Stomach (tissue), 4 donors: ENCODE results near the gene ITGB8.

Experiments used
- EP300 ChIP-seq: sonication (generic); formaldehyde crosslinking; IDR thresholded peaks from one replicate; pipeline ENCODE4 v1.6.1; 2017; ENCODE audit warnings: antibody characterized with exemption
- POLR2A ChIP-seq, 4 donors: fragments of 450-650 bp; IDR thresholded peaks; one replicate each; pipeline ENCODE4 v1.6.1; 2016; ENCODE audit warnings: antibody characterized with exemption in 4 of 4, control low read depth in 2 of 4, mild to moderate bottlenecking in 1 of 4, moderate library complexity in 1 of 4
- TF ChIP-seq, protein P1 (sequence below), 7 experiments: fragments of 450-650 bp in 4 of 7; fragments of 200-600 bp in 3 of 7; sonication (generic) in 3 of 7; IDR thresholded peaks; one replicate each; pipeline ENCODE4 v1.5.1; 2016 to 2019; ENCODE audit warnings: antibody characterized with exemption in 7 of 7, control low read depth in 2 of 7, mild to moderate bottlenecking in 1 of 7

DNA sequence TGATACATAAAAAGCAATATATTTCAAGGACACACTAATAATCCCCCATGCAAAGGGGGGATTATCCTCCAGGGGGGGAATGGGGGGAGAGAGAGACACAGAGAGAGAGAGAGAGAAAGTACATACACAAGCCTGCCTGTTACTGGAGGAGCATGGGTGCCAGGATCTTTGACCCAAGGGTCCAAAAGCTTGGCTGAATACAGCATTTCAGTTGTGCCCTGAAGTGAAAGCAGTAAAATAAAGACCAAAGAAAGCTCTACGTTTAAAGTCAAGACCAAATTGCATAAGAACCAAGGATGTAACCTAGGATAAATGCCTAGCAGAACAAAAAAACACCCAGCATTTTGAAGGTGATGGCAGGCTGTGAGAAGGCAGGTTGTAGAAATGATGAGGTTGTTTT lies 27.8 kb upstream of the ITGB8 start:
- TF ChIP-seq, protein P1, sequence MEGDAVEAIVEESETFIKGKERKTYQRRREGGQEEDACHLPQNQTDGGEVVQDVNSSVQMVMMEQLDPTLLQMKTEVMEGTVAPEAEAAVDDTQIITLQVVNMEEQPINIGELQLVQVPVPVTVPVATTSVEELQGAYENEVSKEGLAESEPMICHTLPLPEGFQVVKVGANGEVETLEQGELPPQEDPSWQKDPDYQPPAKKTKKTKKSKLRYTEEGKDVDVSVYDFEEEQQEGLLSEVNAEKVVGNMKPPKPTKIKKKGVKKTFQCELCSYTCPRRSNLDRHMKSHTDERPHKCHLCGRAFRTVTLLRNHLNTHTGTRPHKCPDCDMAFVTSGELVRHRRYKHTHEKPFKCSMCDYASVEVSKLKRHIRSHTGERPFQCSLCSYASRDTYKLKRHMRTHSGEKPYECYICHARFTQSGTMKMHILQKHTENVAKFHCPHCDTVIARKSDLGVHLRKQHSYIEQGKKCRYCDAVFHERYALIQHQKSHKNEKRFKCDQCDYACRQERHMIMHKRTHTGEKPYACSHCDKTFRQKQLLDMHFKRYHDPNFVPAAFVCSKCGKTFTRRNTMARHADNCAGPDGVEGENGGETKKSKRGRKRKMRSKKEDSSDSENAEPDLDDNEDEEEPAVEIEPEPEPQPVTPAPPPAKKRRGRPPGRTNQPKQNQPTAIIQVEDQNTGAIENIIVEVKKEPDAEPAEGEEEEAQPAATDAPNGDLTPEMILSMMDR (IDR thresholded peaks at IDR 0.05), result no peak
- TF ChIP-seq POLR2A (IDR thresholded peaks at IDR 0.05) (no peak), EP300 (no peak)
